HepG2 (cell line): Measurements from ENCODE around the gene TARP.

Experiments used
- ATAC-seq: fragments of 200-7000 bp; cut with Tn5 transposase; 3 replicates; pipeline ENCODE4 v1.9.1; 2020; ENCODE audit warnings: mild to moderate bottlenecking, moderate library complexity
- BruUV-seq: library from RNA; stranded (reverse); fragments of 400-500 nt; replicated peaks from 2 replicates; lab custom pipeline; 2021; lab: Mats Ljungman, UMichigan
- CTCF ChIA-PET: fragments of 300-600 bp; formaldehyde crosslinking; extraction: SDS; loops from one replicate; lab custom pipeline; 2021; ENCODE audit warnings: low total read pairs, inconsistent platforms, low intra/inter-chr PET ratio; lab: Yijun Ruan, JAX
- POLR2A ChIA-PET: fragments of 350-600 bp; sonication (Branson Sonifier 250); formaldehyde crosslinking; loops from one replicate; lab custom pipeline; 2020; ENCODE audit warnings: antibody characterized with exemption, inconsistent platforms; lab: Yijun Ruan, JAX
- DNase-seq: peaks from one replicate; pipeline ENCODE4 v3.0.0-alpha.2; 2015; ENCODE audit warnings: low spot score
- FAIRE-seq: peaks from 3 replicates; lab custom pipeline; 2011; peaks lifted over from hg19 to GRCh38; lab: Jason Lieb, UNC
- H2AFZ ChIP-seq: one replicate; pipeline ENCODE4 v1.6.1; 2011; ENCODE audit warnings: low read length, inconsistent platforms
- H3K27ac ChIP-seq: fragments of 300-600 bp; 3 replicates; pipeline ENCODE4 v1.8.0; 2011; ENCODE audit warnings: mixed run types, mild to moderate bottlenecking, mixed read lengths, low read length, inconsistent platforms; ENCODE audit not compliant: insufficient read depth; ENCODE audit errors: extremely low read length
- H3K27me3 ChIP-seq, 2 experiments: fragments of 200-600 bp in 1 of 2; 2 replicates in 1 of 2; 3 replicates in 1 of 2; pipeline versions ENCODE4 v1.6.0 to v1.8.0; 2011; ENCODE audit warnings: low read length in 2 of 2, mild to moderate bottlenecking in 2 of 2, moderate library complexity in 2 of 2, inconsistent platforms in 1 of 2; ENCODE audit not compliant: insufficient read depth in 2 of 2, control insufficient read depth in 1 of 2
- H3K36me3 ChIP-seq, 2 experiments: fragments of 200-600 bp in 1 of 2; replicated peaks in 1 of 2; 2 replicates in 1 of 2; 3 replicates in 1 of 2; pipeline versions ENCODE4 v1.5.1 to v1.8.0; 2011; ENCODE audit warnings: low read length in 2 of 2, inconsistent platforms in 1 of 2; ENCODE audit not compliant: insufficient read depth in 2 of 2, control insufficient read depth in 1 of 2
- H3K4me1 ChIP-seq: 2 replicates; pipeline ENCODE4 v1.5.1; 2012; ENCODE audit warnings: low read length, inconsistent platforms; ENCODE audit not compliant: insufficient read depth
- H3K4me2 ChIP-seq: 2 replicates; pipeline ENCODE4 v1.6.0; 2011; ENCODE audit warnings: low read depth, low read length, inconsistent platforms
- H3K4me3 ChIP-seq, 3 experiments: fragments of 200-600 bp in 1 of 3; sonication (generic), shearing (Covaris generic) in 1 of 3; replicated peaks in 1 of 3; 2 replicates each; pipeline ENCODE4 v1.5.1; 2011 to 2016; ENCODE audit warnings: low read length in 3 of 3, inconsistent platforms in 2 of 3, low read depth in 2 of 3, mild to moderate bottlenecking in 2 of 3, control low read depth in 1 of 3, mixed read lengths in 1 of 3; ENCODE audit not compliant: insufficient read depth in 1 of 3
- H3K79me2 ChIP-seq: one replicate; pipeline ENCODE4 v1.6.1; 2011; ENCODE audit warnings: low read length, inconsistent platforms; ENCODE audit not compliant: insufficient read depth
- H3K9ac ChIP-seq: 2 replicates; pipeline ENCODE4 v1.6.0; 2011; ENCODE audit warnings: mild to moderate bottlenecking, low read depth, low read length, inconsistent platforms; ENCODE audit not compliant: insufficient read depth
- H3K9me3 ChIP-seq: 2 replicates; pipeline ENCODE4 v1.5.1; 2012; ENCODE audit warnings: mild to moderate bottlenecking, low read length
- H4K20me1 ChIP-seq: 2 replicates; pipeline ENCODE4 v1.6.0; 2011; ENCODE audit warnings: inconsistent platforms, mild to moderate bottlenecking, low read length, moderate library complexity; ENCODE audit not compliant: insufficient read depth
- ATF2 ChIP-seq: sonication (generic); formaldehyde crosslinking; IDR thresholded peaks from 2 replicates; pipeline ENCODE4 v1.4.0; 2020; ENCODE audit warnings: missing genetic modification reagents
- ATF6 ChIP-seq: sonication (generic); formaldehyde crosslinking; conservative IDR thresholded peaks from 2 replicates; pipeline ENCODE4 v1.4.0; 2020; ENCODE audit warnings: missing genetic modification reagents
- BRD4 ChIP-seq: sonication (generic); formaldehyde crosslinking; IDR thresholded peaks from 2 replicates; pipeline ENCODE4 v1.4.0; 2020; ENCODE audit warnings: missing genetic modification reagents
- FOXJ3 ChIP-seq: sonication (generic); formaldehyde crosslinking; IDR thresholded peaks from 2 replicates; pipeline ENCODE4 v1.4.0; 2020; ENCODE audit warnings: missing genetic modification reagents, mild to moderate bottlenecking, borderline replicate concordance
- KAT8 ChIP-seq: IDR thresholded peaks from 2 replicates; pipeline ENCODE4 v1.6.1; 2016; ENCODE audit warnings: missing genetic modification reagents, missing compliant biosample characterization
- MIXL1 ChIP-seq: IDR thresholded peaks from 2 replicates; pipeline ENCODE4 v1.6.1; 2016
- NFKB2 ChIP-seq: sonication (generic); formaldehyde crosslinking; IDR thresholded peaks from 2 replicates; pipeline ENCODE4 v1.4.0; 2020; ENCODE audit warnings: missing genetic modification reagents, borderline replicate concordance
- POLR2AphosphoS2 ChIP-seq: IDR thresholded peaks from 2 replicates; pipeline ENCODE4 v1.6.1; 2011; ENCODE audit warnings: low read depth, low read length, improper control_type of control experiment
- U2AF2 ChIP-seq: fragments of 200-400 bp; formaldehyde crosslinking; IDR thresholded peaks from 2 replicates; pipeline ENCODE4 v1.6.1; 2017; ENCODE audit warnings: low read depth, mild to moderate bottlenecking, low read length
- ZBTB8A ChIP-seq: sonication (generic); formaldehyde crosslinking; IDR thresholded peaks from 2 replicates; pipeline ENCODE4 v1.4.0; 2020; ENCODE audit warnings: mild to moderate bottlenecking, low read depth, missing genetic modification reagents, borderline replicate concordance
- ZNF280B ChIP-seq: sonication (generic); formaldehyde crosslinking; IDR thresholded peaks from 2 replicates; pipeline ENCODE4 v1.5.0; 2020; ENCODE audit warnings: missing genetic modification reagents, mild to moderate bottlenecking, borderline replicate concordance
- ZNF292 ChIP-seq: sonication (generic); formaldehyde crosslinking; IDR thresholded peaks from 2 replicates; pipeline ENCODE4 v1.8.1; 2022; ENCODE audit warnings: mild to moderate bottlenecking, low read depth, missing genetic modification reagents, borderline replicate concordance
- ZNF326 ChIP-seq: sonication (generic); formaldehyde crosslinking; IDR thresholded peaks from 2 replicates; pipeline ENCODE4 v1.4.0; 2020; ENCODE audit warnings: missing genetic modification reagents, borderline replicate concordance
- ZNF576 ChIP-seq: sonication (generic); formaldehyde crosslinking; IDR thresholded peaks from 2 replicates; pipeline ENCODE4 v1.4.0; 2020; ENCODE audit warnings: mild to moderate bottlenecking, missing genetic modification reagents
- ZNF7 ChIP-seq: IDR thresholded peaks from 2 replicates; pipeline ENCODE4 v1.6.1; 2016; ENCODE audit warnings: missing biosample characterization, missing genetic modification reagents
- WGBS: methylation state at CpG from one replicate; pipeline ENCODE4 v1.1.6; 2017; ENCODE audit warnings: low lambda C conversion rate; 5-methylcytosine and 5-hydroxymethylcytosine counted together
- in situ Hi-C: cut with HindIII; loops from 2 replicates; pipeline ENCODE4 v1.10.0; 2017; ENCODE audit warnings: low pct_unique_long_range_greater_than_20kb; ENCODE audit not compliant: extremely low pct_ligation_motif_present
- intact Hi-C: fragments of 100-400 bp; cut with micrococcal nuclease; formaldehyde crosslinking; loops from one replicate; pipeline ENCODE4 v1.10.0; 2022; ENCODE audit not compliant: unreplicated experiment

TARP gene

GRCh38 chr7:38217672-38218071 is 55.8 kb downstream of the TARP start (continued):
- TF ChIP-seq ZNF7 (no peak), ATF6 (CRISPR knock-in tag) (no peak), ZNF326 (CRISPR knock-in tag) (no peak), BRD4 (CRISPR knock-in tag) (no peak), ZNF576 (CRISPR knock-in tag) (no peak), NFKB2 (CRISPR knock-in tag) (no peak), U2AF2 (no peak), MIXL1 (no peak)

GRCh38 chr7:38215735-38216670 is 57.4 kb downstream of the TARP start:
- Histone ChIP-seq H3K27ac (no peak overlapping the region), H3K79me2 (no peaks in the 10 kb centered on the region), H3K27me3 (no peaks in the 10 kb centered on the region), H2AFZ (no peak overlapping the region), H3K9me3 (no peaks in the 10 kb centered on the region), H4K20me1 (no peaks in the 10 kb centered on the region), H3K4me3 (no peak overlapping the region), H3K4me2 (no peak overlapping the region), H3K36me3 (peaks cover 13 to 36% of the 10 kb centered on the region in 2 experiments), H3K9ac (no peak overlapping the region), H3K4me1 (peaks cover 6% of the 10 kb centered on the region; the same call in 1 of the 2 replicates)
- BruUV-seq: no TSS peak
- in situ Hi-C loops: no loop called here
- ChIA-PET POLR2A (no interaction called here), CTCF (interaction anchor here (1.3 kb wide), 1 partner anchor 110 kb away, joined by 4 read pairs; no protein-coding TSS in a partner anchor)
- intact Hi-C loops: loop anchor here (1.0 kb wide), 1 partner anchor 38 kb away; the partner anchor contains the start of gene STARD3NL
- peak; percentile 67 for FAIRE-seq
- WGBS: 81% methylated on average over 4 of the region's 5 CpGs
- peak; percentile 93 for ATAC-seq
- peak; percentile 27 for DNase-seq
- no peak for TF ChIP-seq POLR2AphosphoS2
- no peak for TF ChIP-seq ZNF280B
- no peak for TF ChIP-seq ZBTB8A (CRISPR knock-in tag)
- no peak for TF ChIP-seq ATF2
- TF ChIP-seq FOXJ3 (CRISPR knock-in tag): no peak
- no peak for TF ChIP-seq ZNF292 (CRISPR knock-in tag)
- TF ChIP-seq KAT8 (CRISPR knock-in tag): no peak
